K562 (cell line): ENCODE results near the gene FOXA3. TPM values are rescaled to one million over a fixed set of nuclear protein-coding genes. Genes with fewer than 3 reads are reported as not detected.
A peak's percentile ranks its signal among the peaks of the same experiment; 100 is the strongest.

Source experiments
- BCLAF1 ChIP-seq, 2 experiments: fragments of 450-650 bp in 1 of 2; IDR thresholded peaks; 2 replicates each; pipeline ENCODE4 v1.6.1; 2011 to 2017; ENCODE audit warnings: low read depth in 2 of 2, antibody characterized with exemption in 1 of 2, borderline replicate concordance in 1 of 2, low read length in 1 of 2, mild to moderate bottlenecking in 1 of 2, mixed read lengths in 1 of 2; ENCODE audit not compliant: control insufficient read depth in 1 of 2
- BMI1 ChIP-seq: fragments of 150-350 bp; IDR thresholded peaks from 2 replicates; pipeline ENCODE4 v1.6.1; 2014; ENCODE audit warnings: low read length
- CBX1 ChIP-seq: sonication (generic); IDR thresholded peaks from 2 replicates; pipeline ENCODE4 v1.6.1; 2016; ENCODE audit warnings: antibody characterized with exemption, low read depth, mild to moderate bottlenecking
- CHAMP1 ChIP-seq: fragments of 450-650 bp; IDR thresholded peaks from 2 replicates; pipeline ENCODE4 v1.6.1; 2016; ENCODE audit warnings: mild to moderate bottlenecking
- RCOR1 ChIP-seq, 2 experiments: IDR thresholded peaks; 2 replicates each; pipeline ENCODE4 v1.6.1; 2012; ENCODE audit warnings: low read depth in 2 of 2, low read length in 2 of 2, borderline replicate concordance in 1 of 2, improper control_type of control experiment in 1 of 2
- TFAP4 ChIP-seq: sonication (generic); formaldehyde crosslinking; IDR thresholded peaks from 2 replicates; pipeline ENCODE4 v1.8.0; 2022; ENCODE audit warnings: missing genetic modification reagents, mild to moderate bottlenecking, moderate library complexity, borderline replicate concordance
- ZBTB40 ChIP-seq, 2 experiments: fragments of 450-650 bp in 1 of 2; sonication (generic) in 1 of 2; formaldehyde crosslinking in 1 of 2; IDR thresholded peaks; 2 replicates each; pipeline versions ENCODE4 v1.7.1 to v1.9.0; 2016 to 2022; ENCODE audit warnings: inconsistent platforms in 1 of 2, mild to moderate bottlenecking in 1 of 2, missing genetic modification reagents in 1 of 2
- ZNF431 ChIP-seq: sonication (generic); formaldehyde crosslinking; IDR thresholded peaks from 2 replicates; pipeline ENCODE4 v1.8.0; 2022; ENCODE audit warnings: mild to moderate bottlenecking, missing genetic modification reagents
- polyA plus RNA-seq, 8 experiments: library from polyadenylated mRNA; depleted of rRNA in 4 of 8; stranded (reverse) in 5 of 8; unstranded in 3 of 8; fragments of >200 nt; fragmentation: Nextera tagmentation in 2 of 8; fragmentation: Illumina TruSeq in 1 of 8; extraction: Ambion mirVana in 2 of 8; extraction: Trizol in 1 of 8; gene quantifications; 2 replicates each; pipeline versions ENCODE4 v1.2.1 to v1.2.3, GENCODE V29; 2011 to 2014; ENCODE audit warnings: inconsistent platforms in 1 of 8, missing spikeins in 1 of 8
- total RNA-seq, 7 experiments: library from RNA; depleted of rRNA in 6 of 7; stranded (reverse); fragments of >200 nt in 6 of 7; fragmentation: Illumina TruSeq in 2 of 7; extraction: Trizol in 2 of 7; gene quantifications; 2 replicates each; pipeline versions ENCODE4 v1.2.1 to v1.2.3, GENCODE V29; 2011 to 2021; ENCODE audit warnings: low replicate concordance in 1 of 7

Gene FOXA3
- total and polyA plus RNA-seq, 9 of the 15 experiments (the other 6 are each of a cell fraction or from before 2014, with no cell fraction given): 1.3 to 15.5 (median 4.7) TPM

- TF ChIP-seq ZBTB40 (IDR thresholded peaks at IDR 0.05): peak; percentile 43; the same call in 1 of the 2 replicates
- no peak for TF ChIP-seq ZBTB40 (CRISPR knock-in tag; IDR thresholded peaks at IDR 0.05)
- no peak for TF ChIP-seq CBX1
- 0 out of 2 replicates have a peak, but pooled peaks have one; percentile 11 for TF ChIP-seq TFAP4 (CRISPR knock-in tag)
- no peak for TF ChIP-seq BMI1
- TF ChIP-seq RCOR1 (IDR thresholded peaks at IDR 0.05; ENCODE audit: borderline replicate concordance in 1 of 2, low read depth in 2 of 2, low read length in 2 of 2): no peak
- 0 out of 2 replicates have a peak, but pooled peaks have one; percentile 33 for TF ChIP-seq ZNF431
- no peak for TF ChIP-seq BCLAF1 (IDR thresholded peaks at IDR 0.05; ENCODE audit: borderline replicate concordance in 1 of 2, control insufficient read depth in 1 of 2, low read depth in 2 of 2, low read length in 1 of 2)
- TF ChIP-seq CHAMP1: no peak
These were observed 530 bp downstream of the FOXA3 start (continued) for GRCh38 chr19:45864629-45865082.
